Measurements from ENCODE around the gene SPTY2D1.
"Not testable (repeated sequence)": the region's sequence is repeated elsewhere in the genome, so short reads cannot be mapped to it uniquely, and the experiment has no call there.

SPTY2D1 gene

DNA sequence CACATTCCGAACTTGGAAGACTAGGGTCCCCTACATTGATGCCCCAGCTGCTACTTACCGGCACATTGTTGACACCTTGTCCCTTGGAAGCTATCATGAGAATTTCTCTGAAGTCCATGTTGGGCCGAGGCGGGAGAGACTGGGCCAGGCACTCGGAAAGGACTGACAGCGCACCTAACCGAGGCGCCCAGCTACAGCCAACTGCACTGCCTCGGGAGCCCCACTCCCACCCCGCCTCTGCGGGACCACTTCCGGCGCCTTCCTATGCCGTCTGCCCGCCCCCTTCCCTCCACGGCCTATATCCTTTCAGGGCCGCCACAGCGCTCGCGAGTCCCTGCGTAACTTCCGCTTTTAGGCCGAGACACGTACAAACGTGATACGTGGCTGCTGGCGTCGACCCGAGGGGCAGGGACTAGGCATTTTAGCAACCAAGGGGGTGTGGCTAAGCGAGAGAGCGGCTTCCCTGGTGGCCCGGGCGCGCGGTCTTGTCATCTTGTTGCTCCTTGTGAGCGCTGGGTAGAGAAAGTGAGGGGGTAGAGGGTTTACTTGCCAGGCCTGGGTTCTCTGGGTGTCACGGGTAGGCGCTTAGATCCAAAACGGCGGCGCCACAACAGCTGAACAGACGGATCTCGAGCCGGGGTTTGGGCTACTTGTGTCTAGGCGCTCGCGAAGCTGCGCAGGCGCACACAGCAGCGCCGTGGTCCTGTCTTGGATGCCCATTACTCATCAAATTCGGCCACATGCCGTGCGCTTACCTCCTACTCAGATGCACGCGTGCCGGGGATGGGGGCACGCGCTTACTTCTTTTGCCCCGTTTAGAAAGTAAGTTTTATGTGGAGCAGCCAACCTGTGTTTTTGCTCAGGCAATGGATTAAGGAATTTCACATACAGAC is at the start of gene SPTY2D1:
SPTY2D1 (minus strand) TSS at position 203 of the 893 bp plus-strand sequence; CDS start at position 118, 85 bp downstream.
- in situ Hi-C loops (cut with MboI; ENCODE audit: low sequenced_read_pairs), result no loop called here

- in situ Hi-C loops (cut with MboI; ENCODE audit: low sequenced_read_pairs), result no loop called here
These were observed 48.3 kb upstream of the SPTY2D1 start for GRCh38 chr11:18682466-18682865.

DNA sequence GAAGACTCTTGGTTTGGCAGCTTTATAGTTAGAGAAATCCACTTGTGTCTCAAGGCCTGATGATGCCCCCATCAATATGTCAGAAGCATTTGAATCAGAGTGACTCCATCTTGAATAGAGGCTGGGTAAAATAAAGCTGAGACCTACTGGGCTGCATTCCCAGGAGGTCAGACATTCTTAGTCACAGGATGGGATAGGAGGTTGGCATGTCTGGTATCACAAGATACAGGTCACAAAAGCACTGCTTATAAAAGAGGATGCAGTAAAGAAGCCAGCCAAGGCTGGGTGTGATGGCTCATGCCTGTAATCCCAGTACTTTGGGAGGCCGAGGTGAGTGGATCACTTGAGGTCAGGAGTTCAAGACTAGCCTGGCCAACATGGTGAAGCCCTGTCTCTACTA is 47.8 kb upstream of the SPTY2D1 start:
- in situ Hi-C loops (cut with MboI; ENCODE audit: low sequenced_read_pairs), result not testable (repeated sequence)

DNA sequence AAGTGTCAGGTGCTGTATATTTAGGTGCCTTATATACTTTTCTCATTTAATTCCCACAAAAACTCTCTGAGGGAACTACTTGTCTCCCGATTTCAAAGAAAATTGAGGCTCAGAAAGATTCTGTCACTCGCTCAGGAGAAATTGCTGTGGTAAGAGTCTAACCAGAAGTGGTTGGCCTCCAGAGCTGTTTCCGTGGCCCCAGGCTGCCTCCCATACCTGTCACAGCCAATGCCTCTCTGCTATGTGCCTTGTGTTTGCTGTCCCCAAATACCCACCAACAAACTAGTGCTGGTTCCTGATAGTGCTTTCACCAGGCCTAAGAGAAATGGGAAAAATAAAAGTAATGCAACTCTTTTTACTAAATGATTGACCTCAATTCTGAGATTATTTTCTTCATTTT is 43.4 kb upstream of the SPTY2D1 start:
- in situ Hi-C loops (cut with MboI; ENCODE audit: low sequenced_read_pairs), result no loop called here

GRCh38 chr11:18676803-18677202 is 42.7 kb upstream of the SPTY2D1 start:
- in situ Hi-C loops (cut with MboI; ENCODE audit: low sequenced_read_pairs), result no loop called here

- in situ Hi-C loops (cut with MboI; ENCODE audit: low sequenced_read_pairs), result not testable (repeated sequence)
These were observed 38.1 kb upstream of the SPTY2D1 start for GRCh38 chr11:18672209-18672608.

DNA sequence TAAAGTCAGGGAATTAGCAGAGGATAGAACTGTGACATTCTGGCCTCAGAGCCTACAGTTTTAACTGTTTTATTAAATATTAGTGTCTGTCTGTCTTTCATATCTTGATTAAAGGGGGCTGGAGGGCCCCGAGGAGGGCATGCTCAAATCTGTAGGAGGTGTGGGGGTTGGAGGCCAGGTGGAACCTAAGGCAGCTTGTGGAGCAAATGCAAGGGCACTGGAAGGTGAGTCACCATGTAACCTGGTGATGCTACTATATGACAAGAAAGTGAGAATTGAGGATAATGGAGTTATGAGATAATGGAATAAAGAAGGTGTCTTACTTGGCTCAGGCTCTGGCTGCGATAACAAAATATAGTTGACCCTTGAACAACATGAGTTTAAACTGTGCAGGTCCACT is 37.1 kb upstream of the SPTY2D1 start:
- in situ Hi-C loops (cut with MboI; ENCODE audit: low sequenced_read_pairs), result no loop called here

DNA sequence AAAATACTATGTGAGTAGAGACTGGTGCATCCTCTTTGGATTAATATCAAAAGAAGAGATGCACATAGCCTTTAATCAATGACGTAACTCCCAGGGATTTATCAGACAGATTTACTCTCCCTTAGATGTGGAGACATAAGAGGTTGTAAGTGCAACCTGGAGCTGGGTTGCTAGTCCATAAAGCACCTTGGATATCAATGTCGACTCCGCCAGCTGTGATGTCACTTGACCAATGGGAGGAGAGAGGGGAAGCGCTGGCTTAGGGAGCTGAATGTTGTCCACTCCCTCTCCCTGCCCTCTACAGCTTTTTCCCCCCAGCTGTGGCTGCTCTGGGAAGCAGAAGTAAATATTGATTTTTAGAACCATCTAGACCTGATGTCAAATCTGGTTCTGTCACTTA is 35.6 kb upstream of the SPTY2D1 start:
- in situ Hi-C loops (cut with MboI; ENCODE audit: low sequenced_read_pairs), result no loop called here

- in situ Hi-C loops (cut with MboI; ENCODE audit: low sequenced_read_pairs), result no loop called here
These were observed 35.1 kb upstream of the SPTY2D1 start for GRCh38 chr11:18669219-18669596.

DNA sequence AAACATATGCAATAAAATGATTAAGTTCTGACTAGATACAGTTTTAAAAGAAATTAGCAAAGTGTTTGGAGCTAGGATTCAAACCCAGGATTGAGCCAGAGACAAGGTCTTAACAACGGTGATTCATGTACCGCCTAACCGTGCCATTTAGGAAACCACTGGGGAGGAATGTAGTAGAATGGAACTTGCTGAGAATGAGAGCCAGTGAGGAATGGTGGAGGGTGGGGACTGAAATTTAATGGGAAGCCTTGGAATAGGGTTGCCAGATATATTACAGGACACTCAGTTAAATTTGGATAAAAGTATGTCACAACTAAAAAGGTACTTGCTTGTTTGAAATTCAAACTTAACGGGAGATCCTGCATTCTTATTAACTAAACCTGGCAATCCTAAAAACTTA is 34.0 kb upstream of the SPTY2D1 start:
- in situ Hi-C loops (cut with MboI; ENCODE audit: low sequenced_read_pairs), result no loop called here

DNA sequence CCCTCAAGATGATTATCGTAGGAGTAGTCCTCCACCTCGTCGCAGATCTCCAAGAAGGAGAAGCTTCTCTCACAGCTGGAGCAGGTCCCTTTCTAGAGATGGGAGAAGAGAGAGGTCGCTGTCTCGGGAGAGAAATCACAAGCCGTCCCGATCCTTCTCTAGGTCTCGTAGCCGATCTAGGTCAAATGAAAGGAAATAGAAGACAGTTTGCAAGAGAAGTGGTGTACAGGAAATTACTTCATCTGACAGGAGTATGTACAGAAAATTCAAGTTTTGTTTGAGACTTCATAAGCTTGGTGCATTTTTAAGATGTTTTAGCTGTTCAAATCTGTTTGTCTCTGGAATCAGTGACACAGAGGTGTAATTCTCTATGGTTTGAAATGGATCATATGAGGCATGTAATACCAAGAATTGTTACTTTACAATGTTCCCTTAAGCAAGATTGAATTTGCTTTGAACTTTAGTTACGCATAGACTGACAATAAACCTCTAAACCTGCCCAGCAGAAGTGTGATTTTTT is 31.3 kb upstream of the SPTY2D1 start:
- in situ Hi-C loops (cut with MboI; ENCODE audit: low sequenced_read_pairs), result not testable (repeated sequence)

DNA sequence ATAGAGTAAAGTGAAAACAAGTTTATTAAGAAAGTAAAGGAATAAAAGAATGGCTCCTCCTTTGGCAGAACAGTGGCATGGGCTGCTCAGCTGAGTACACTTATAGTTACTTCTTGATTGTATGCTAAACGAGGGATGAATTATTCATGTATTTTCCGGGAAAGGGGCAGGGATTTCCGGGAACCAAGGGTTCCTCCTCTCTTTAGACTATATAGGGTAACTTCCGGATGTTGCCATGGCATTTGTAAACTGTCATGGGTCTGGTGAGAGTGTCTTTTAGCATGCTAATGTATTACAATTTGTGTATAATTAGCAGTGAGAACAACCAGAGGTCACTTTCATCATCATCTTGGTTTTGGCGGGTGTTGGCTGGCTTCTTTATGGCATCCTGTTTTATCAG is 23.5 kb upstream of the SPTY2D1 start:
- in situ Hi-C loops (cut with MboI; ENCODE audit: low sequenced_read_pairs), result no loop called here

- in situ Hi-C loops (cut with MboI; ENCODE audit: low sequenced_read_pairs), result no loop called here
These were observed 16.9 kb upstream of the SPTY2D1 start for GRCh38 chr11:18650859-18651557.

DNA sequence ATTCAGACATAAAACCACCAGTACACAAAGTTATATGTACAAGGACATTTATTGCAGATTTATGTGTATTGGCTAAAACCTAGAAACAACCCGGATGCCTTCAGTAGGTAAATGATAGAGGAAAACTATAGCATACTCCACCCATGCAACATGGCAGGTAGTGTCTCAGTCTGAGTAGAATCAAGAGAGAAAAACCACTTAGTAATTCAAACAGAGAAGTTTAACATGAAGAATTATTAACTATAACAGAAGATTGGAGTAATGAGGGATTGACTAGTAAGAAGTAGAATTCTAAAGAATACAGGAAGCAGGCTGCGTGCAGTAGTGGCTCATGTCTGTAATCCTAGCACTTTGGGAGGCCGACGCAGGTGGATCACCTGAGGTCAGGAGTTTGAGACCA is 16.2 kb upstream of the SPTY2D1 start:
- in situ Hi-C loops (cut with MboI; ENCODE audit: low sequenced_read_pairs), result no loop called here

GRCh38 chr11:18643034-18643433 is 8.9 kb upstream of the SPTY2D1 start:
- in situ Hi-C loops (cut with MboI; ENCODE audit: low sequenced_read_pairs), result not testable (repeated sequence)

GRCh38 chr11:18641677-18642076 is 7.5 kb upstream of the SPTY2D1 start:
- in situ Hi-C loops (cut with MboI; ENCODE audit: low sequenced_read_pairs), result no loop called here

- in situ Hi-C loops (cut with MboI; ENCODE audit: low sequenced_read_pairs), result no loop called here
These were observed 644 bp downstream of the SPTY2D1 start for GRCh38 chr11:18633256-18634139.

GRCh38 chr11:18632841-18633240 is 1.3 kb downstream of the SPTY2D1 start:
- in situ Hi-C loops (cut with MboI; ENCODE audit: low sequenced_read_pairs), result no loop called here

DNA sequence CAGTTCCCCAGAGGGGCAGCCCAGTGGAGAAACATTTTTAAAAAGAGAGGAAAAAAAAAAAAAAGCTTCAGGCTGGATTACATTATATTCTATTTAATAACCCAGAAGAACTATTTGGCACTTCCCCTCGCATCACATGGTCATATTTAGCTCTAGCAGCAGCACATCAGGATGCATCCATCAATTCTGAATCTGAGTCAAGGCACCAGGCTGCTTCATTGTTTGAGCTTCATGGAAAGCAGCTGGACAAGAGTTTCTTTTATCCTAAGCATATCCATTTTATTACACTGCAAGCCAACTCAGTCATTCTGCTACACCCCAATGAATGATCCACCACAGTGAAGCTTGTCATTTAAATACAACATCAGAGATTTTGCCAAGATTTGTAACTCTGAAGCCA is 10.0 kb downstream of the SPTY2D1 start:
- in situ Hi-C loops (cut with MboI; ENCODE audit: low sequenced_read_pairs), result no loop called here

- in situ Hi-C loops (cut with MboI; ENCODE audit: low sequenced_read_pairs), result no loop called here
These were observed 10.4 kb downstream of the SPTY2D1 start for GRCh38 chr11:18623707-18624106.

All from HL-60/S4 treated with retinoic acid at 250 ng/mL for 4 days and 3 days (cell line).